Ammon's horn (tissue), 1 donor: Measurements from ENCODE around the gene SORBS2.

Source experiments
- DNase-seq: peaks from one replicate; pipeline ENCODE4 v3.0.0-alpha.2; 2016; ENCODE audit warnings: low spot score

Gene SORBS2

DNA sequence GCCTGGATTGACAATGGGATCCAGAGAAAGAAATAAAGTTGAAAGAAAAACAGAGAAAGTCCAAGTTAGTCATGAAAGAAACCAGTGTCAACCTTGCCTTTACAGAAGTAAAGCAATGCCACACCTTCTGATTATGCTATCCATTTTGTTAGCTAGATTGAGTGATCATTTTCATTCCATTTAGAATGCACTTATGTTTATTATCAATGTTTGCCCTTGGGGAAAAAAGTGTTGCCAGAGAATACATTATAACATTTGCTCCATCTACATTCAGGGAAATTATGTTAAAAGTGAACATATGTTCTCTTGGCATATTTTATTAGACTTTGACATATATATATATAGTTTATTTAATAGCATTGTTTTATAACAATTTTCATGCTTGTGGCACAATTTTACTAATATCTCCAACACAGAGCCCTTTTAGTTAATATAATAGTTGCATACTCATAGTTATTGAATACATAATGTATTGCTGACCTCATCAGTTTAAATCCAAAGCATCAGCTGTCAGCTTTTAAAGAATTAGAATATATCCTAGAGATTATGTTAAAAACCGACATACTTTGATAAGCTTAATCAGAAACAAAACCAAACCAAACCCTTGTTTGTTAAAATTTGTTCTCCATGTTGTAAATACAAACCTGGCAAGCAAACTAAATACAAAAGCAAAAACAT lies 134.2 kb downstream of the SORBS2 start:
- no peak for DNase-seq

DNA sequence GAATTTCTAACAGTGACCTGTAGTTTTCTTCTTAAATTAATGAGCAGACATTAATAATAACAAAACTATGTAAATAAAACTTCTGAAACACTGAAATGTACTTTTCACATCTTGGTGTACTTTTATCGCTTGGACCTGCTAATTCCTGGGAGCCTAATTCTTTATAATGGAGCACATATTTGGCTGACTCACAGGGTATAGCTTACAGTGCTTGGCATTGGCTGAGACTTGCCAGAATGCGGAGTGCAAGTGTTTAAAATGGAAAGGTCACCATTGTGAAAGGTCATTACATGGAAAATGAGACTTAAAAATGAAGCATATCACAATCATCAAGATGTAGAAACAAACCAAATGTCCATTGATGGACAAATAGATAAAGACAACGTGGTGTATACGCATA lies 139.4 kb downstream of the SORBS2 start:
- no peak for DNase-seq

DNA sequence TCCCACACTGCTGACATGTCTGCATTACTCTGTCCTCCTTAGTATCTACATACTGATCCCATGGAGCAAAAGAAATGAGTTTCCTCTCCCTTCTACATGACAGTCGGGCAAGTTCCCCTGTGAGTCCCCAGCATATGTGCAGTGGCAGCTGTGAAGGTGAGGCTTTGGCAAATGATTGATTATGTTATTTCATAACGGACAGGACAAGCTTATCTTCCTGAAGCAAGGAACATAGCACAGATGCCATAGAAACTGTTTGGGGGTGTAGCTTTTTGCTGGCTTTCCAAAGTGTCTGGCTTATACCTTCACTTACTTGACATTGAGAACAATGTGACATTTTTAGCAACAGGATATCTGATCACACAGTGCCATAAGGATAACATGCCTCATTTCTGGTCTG lies 139.8 kb downstream of the SORBS2 start:
- DNase-seq = no peak

DNA sequence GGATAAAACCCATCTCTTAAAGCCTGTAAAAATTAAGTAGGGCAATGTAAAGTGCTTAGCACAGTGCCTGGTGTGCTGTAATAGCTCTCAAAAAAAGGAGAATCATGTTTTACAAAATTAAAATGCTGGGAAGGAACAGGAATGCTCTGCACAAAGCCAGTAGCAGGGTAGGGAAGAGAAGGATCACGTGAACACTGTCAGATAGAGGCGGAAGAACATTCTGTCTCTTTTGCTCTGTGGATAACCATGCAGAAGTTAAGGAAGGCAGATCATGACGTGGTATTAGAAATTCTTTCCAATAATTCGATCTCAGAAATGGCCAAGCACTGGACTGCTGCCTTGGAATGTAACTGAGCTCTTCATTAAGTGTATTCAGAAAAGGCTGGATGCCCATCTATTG lies 140.5 kb downstream of the SORBS2 start:
- no peak for DNase-seq

DNA sequence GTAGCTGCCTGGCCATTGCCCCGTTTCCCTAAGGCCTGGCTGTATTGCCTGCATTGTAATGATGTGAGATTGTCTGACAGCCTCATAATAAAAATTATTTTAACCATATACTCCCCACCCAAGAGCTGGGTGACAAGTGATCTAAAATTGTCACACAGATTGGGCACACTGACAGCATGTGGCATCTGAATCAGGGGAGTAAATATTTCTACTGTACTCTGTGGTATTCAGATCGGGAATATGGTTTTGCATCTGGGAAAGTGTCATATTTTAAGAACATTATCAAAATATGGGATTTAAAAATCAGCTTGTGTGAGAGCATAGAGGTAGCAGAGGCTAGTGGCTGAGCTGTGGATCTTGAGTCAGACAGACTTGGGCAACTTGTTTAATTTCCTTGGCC lies 140.9 kb downstream of the SORBS2 start:
- no peak for DNase-seq

DNA sequence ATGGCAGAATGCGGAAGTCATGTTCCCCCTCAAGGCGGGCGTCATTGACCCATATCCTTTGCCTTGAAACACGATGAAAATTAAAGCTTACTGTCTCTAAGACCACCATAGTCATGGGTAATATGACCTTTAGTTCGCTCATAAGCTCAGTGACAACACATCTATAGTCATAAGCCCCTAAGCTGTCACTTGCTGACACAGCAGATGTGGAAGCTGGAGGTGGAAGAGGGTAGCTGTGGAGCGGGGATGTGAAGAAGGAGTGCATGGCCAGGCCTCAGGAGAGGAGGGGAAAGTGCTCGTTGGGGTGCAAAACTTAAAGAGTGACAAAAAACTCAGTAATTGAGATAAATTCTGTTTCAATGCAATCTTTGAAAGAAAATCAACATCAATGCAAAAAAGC lies 142.7 kb downstream of the SORBS2 start:
- no peak for DNase-seq

DNA sequence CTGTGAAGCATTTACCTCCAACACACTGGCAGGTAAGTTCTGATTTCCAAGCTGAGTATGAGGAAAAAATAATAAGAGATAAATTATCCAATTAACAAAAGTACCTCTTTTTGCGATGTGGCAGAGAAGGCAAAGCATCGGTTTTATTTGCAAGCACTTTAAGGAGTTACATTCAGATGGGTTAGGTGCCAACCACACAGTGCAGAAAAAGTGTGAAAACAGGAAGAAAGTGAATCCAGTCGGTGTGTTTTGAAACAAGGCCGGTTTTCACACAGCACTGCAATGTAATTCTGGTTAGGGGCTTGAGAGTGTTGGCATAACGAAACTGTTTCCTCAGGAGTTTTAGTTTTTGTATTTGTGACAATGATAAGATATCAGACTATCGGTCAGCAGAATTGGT lies 145.8 kb downstream of the SORBS2 start:
- no peak for DNase-seq

DNA sequence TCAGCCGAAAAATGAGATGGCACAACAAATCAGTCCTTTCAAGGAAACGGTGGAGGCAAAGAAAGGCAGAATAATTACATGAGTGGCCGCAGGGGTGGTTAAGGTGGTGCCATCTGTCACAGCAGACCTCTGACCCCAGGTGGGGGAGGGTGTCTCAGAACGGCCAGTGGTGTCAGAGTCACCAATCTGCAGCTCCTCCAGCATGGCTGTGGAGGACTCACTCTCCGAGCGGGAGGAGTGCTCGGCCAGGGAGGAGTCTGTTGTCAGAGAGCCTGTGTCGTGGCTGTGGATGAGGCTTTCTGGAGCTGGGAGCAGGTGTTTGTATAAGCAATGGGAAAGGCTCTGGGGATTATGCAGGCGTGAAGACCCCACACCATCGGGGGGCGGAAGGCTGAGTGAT lies 146.3 kb downstream of the SORBS2 start:
- DNase-seq = no peak

DNA sequence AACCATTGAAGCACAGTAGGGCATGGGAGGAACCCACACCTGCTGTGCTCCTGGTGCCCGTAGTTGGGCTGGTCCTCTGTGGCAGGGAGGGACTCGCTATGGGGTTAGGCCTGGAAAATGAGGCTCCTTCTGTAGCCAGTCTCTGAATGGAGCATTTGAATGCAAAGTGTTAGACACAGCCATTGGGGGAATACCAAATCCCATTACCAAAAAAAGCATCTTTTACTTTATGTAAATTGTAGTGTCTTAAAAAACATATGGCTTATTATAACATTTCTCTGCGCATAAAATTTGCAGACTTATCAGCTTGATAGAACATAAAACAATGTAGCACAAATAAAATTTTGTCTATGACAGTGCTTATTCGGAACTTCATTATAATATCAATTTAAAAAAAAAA lies 147.5 kb downstream of the SORBS2 start:
- DNase-seq = no peak

DNA sequence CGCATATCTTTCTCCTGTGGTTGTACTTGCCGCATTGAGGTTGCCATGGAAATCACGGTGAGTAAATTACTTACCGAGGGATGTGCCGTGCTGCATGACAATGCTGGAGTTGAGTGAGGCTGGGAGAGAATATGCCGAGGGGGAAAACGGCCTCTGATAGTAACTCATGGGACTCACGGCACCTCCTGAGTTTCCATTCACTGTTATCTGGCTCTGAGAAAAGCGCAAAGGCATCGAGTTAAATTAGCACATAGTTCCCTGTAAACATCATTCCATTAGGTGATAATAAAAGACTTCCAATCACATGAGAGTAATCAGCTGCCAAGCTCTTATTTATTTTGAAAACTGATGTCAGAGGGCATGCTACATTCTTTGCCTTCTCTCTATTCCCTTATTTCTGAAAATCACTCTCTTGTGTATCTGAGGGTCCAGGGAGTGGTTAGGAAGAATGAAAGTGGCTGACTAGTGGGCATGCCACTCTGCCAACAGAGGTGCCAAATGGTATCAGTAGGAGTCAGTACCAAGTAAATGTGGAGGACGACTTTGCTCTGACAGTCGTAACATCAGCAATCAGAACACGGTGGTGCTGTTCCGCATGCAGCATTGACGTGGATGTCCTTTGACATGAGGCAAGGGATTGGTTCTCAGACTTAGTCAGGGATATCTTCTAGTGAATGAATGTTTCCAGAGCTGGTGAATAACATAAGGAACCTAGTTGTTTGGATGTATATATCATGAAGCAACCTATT lies 149.8 kb downstream of the SORBS2 start:
- DNase-seq = no peak

DNA sequence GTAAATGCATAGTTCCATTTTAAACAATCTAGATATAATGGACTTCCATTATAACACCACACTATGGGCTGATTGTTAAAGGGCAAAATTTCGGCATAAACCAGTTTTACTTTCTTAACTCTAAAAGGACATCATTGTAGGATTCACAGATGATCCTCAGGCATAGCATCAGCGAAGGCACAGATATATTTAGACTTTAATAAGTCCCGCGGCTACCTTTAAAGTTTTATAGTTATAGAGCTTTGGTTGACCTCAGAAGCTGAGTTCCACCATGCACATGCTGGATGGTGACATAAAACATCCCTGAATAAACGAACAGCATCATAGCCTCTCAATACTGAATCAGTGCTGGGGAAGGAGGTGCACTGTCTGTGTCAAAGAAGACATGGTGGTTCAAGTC lies 151.7 kb downstream of the SORBS2 start:
- DNase-seq = no peak

DNA sequence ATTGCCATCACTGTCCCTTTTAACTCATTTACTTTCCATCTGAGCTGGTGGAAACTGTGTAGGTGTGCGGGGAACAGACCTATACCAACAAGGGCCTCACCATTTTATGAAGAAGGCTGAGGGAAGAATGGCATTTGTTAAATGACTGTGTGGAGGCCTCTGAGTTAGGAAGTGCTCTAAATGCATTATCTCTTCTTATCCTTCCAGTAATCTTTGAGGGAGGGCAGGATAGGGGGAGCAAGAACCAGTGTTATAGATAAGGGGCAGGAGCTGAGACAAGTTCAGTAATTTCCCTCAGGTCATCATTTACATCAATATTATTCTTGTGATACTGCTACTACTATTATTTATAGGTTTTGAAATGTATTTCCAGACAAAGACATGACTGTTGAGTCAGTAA lies 154.3 kb downstream of the SORBS2 start:
- DNase-seq = no peak

DNA sequence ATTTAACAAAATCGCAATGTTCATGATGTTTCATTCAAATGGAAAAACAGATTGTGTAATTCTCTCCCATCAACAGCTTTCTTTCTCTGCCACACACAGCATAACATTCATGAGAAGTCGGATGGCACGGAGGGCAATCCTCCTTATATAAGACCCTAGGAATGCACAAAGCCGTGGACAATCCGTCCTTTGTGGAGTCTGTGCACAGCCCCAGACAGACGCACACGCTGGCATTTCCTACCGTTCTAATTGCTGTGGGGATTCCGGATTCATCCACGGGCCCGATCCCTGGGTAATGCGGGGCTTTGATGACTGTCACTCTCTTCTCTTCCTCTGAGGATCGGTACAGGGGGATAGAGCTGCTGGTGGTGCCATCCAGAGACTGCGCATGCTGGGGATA lies 154.8 kb downstream of the SORBS2 start:
- peak; percentile 51 for DNase-seq

DNA sequence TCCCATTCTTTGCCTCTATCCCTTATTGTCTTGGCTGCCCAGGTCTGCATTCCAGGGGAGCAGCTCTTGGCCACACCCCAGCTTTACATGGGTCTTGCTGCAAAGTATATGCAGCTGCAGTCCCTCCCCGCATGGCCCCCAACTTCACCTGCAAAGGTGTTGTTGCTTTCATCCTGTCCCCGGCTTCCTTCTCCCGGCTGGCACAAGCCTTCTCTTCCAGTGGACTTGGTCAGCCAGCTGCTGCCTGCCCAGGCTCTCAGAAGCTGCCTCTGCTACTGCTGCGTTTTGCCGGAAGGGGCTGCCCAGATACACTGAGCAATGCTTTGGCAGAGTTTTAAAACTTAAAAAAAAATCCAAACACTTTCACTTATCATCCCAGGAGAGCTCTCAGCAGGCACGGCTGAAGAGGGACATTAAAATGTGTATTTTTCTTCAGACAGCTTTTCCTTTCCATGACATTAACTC lies 155.5 kb downstream of the SORBS2 start:
- DNase-seq = peak; percentile 59

DNA sequence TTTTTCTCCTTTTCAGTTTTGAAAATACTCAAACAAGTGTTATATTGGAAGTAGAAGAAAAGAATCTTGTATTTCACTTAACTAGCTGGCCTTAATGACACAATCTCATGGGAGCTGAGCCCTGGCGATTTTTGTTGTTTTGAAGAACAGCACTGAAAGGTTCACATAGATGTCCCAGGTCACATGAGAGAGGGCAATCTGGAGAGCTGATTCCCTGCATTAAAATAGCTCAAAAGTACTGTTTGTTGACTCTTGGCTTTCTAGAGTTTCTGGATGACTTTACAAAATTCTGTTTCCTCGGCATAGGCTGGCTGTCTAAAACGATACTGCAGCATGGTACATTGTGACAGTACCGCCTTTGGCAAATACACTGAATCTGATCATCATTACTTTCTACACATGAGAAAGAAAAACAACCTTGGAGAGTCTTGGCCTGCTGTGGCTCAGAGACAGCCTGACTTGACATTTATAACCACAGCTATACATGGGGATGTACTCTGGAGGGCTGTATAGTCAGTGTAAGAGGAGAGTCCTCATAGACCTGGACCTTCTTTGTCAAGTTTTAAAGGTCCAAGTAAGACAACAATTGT lies 156.9 kb downstream of the SORBS2 start:
- DNase-seq = no peak

DNA sequence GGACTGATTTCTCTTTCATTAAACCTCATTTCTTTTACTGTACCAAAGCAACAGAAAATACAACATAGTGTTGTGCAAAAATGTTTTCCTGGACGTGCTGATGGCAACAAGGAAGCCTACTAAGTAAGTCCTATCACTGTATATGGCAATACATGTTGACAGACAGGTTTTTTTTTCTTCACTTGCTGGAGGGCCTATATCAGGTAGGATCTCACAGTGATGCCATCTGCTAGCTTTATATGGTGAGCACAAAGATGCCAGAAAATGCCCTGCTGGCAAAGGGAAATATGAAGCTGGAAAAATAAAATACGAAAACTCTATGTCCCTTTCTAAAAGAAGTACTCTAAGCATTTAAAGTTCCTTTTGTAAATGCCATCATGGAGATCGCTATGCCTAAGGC lies 157.7 kb downstream of the SORBS2 start:
- DNase-seq = no peak

DNA sequence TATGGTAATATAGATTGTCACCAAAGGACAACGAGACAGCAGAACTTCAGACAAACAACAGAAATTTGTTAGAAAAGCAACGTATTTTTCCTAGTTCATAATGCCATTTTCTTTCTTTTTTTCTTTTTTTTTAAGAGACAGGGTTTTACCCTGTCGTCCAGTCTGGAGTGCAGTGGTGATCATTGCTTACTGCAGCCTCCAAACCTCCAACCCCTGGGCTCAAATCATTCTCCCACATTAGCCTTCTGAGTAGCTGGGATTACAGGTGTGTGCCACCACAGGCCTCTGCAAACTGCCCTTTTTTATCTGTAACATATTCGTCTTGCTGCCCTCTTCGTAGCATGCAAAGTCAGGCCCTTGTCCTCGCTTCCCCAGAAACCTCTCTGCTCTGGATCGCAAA lies 160.1 kb downstream of the SORBS2 start:
- no peak for DNase-seq

DNA sequence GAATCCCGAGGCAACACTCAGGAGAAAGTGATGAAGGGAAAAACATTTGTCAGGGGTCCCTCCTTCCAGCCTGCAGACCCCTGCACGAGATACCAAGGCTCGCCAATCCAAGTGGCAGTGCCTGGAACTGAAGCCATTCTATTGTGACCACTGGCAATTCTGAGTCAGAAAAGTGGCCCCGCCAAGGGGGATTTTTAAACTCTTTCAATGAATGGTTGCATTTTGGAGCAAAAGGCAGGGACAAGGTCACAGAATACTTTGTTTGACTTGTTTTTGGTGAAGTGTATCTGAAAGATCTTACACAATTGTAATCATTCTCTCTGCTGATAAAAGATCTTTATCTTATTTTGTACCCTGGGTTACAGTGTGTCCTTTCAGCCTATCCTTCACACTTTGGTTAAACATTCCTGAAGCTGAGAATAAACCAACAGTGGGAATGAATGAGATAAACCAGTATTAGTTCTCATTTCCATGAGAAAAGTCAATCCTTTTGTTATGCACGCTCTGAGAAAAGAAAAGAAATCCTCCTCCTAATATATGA lies 160.8 kb downstream of the SORBS2 start:
- DNase-seq = no peak

DNA sequence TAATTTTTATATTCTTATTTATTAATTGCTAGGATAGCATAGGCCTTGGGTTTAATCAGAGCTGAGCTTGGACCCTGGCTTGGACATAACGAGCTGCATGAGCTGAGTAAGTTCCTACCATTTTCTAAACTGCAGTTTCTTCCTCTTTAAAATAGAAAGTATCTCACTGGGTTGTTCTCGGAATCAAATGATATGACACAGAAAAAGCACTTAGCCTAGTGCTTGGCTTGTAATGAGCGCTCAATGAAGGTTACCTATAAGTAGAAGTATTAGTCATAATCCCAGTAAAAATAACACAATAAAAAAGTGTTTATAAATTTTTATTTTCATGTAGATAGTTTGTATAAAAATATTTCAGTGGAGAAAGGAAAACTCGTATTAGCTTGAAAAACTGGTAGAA lies 163.4 kb downstream of the SORBS2 start:
- DNase-seq = no peak

DNA sequence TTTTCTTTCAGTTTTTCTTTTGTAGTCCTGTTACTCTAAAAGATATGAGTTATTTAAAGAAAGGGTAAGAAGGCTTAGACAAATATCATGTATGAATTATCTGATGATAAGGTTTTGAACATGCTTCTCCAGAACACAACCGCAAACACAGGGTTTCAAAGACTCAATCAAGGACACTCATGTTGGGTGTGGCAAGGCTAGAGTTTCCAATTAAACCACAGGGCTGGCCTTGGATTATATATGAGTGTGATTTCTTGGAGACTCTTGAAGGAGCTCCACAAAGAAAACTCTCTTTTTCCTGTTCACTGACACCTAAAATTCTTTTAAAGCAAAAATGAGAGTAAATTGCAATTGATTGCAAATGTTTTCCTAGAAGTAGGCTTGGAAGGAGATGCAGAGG lies 166.6 kb downstream of the SORBS2 start:
- DNase-seq = no peak

DNA sequence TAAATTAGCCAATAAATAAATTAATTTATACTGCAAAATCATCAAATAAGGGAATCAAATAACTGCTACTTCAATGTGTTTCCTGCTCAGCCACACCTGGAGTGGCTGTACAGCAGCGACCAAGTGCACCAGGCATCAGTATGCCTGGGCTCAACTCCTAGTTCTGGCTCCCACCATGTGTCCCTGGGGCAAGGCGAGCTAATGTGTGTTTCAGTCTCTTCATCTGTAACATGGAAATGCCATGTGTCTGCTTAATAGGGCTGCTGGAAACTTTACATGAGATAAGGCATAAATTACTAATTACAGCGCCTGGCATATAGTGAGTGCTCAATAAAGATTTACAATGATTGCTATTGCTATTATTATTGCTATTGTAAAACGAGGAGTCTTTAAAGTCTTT lies 167.6 kb downstream of the SORBS2 start:
- DNase-seq = no peak

DNA sequence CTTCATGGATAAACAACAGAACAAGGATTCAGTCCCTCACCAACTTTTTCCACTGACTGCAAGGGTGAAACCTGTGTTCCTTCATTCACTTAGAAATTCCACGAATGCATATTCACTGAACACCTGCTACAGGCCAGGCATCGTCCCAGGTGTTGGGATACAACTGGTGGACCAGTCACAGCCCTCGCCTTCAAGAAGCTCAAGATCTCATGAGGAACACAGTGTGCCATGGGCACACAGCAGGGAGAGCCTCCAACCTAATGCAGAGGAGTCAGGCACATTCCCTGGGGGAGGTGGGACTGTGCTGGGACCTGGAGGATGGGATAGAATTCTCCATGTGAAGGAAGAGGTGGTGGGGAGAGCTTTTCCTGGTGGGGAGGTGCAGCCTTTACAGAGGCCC lies 169.1 kb downstream of the SORBS2 start:
- no peak for DNase-seq
